BE2C (cell line): ENCODE data around the gene CRIM1.

Experiments
- DNase-seq: peaks from one replicate; pipeline ENCODE4 v3.0.0-alpha.2; 2020
- H3K27me3 ChIP-seq: fragments of 250-450 bp; sonication (Bioruptor Pico); 2 replicates; pipeline ENCODE4 v1.5.1; 2020; ENCODE audit warnings: mild to moderate bottlenecking
- H3K36me3 ChIP-seq: fragments of 250-450 bp; sonication (Bioruptor Pico); 2 replicates; pipeline ENCODE4 v1.5.1; 2020; ENCODE audit warnings: mild to moderate bottlenecking
- H3K4me1 ChIP-seq: fragments of 250-450 bp; sonication (Bioruptor Pico); 2 replicates; pipeline ENCODE4 v1.5.1; 2020
- H3K4me3 ChIP-seq: 2 replicates; pipeline ENCODE4 v1.5.1; 2011; ENCODE audit warnings: low read depth, low read length
- H3K9me3 ChIP-seq: fragments of 250-450 bp; sonication (Bioruptor Pico); 2 replicates; pipeline ENCODE4 v1.5.1; 2020
- TF ChIP-seq, protein P1 (sequence below): IDR thresholded peaks from 2 replicates; pipeline ENCODE4 v1.5.1; 2012; ENCODE audit warnings: mild to moderate bottlenecking, low read depth, low read length

CRIM1 gene

GRCh38 chr2:36348721-36349120 is 6.9 kb upstream of the CRIM1 start:
- DNase-seq, result no peak
- no peak overlapping the region for H3K4me3 ChIP-seq
- no peaks in the 10 kb centered on the region for H3K36me3 ChIP-seq
- H3K9me3 ChIP-seq, result no peaks in the 10 kb centered on the region
- H3K27me3 ChIP-seq, result peaks cover 4% of the 10 kb centered on the region; the same call in 1 of the 2 replicates
- TF ChIP-seq, protein P1, sequence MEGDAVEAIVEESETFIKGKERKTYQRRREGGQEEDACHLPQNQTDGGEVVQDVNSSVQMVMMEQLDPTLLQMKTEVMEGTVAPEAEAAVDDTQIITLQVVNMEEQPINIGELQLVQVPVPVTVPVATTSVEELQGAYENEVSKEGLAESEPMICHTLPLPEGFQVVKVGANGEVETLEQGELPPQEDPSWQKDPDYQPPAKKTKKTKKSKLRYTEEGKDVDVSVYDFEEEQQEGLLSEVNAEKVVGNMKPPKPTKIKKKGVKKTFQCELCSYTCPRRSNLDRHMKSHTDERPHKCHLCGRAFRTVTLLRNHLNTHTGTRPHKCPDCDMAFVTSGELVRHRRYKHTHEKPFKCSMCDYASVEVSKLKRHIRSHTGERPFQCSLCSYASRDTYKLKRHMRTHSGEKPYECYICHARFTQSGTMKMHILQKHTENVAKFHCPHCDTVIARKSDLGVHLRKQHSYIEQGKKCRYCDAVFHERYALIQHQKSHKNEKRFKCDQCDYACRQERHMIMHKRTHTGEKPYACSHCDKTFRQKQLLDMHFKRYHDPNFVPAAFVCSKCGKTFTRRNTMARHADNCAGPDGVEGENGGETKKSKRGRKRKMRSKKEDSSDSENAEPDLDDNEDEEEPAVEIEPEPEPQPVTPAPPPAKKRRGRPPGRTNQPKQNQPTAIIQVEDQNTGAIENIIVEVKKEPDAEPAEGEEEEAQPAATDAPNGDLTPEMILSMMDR, result no peak
- no peaks in the 10 kb centered on the region for H3K4me1 ChIP-seq

DNA sequence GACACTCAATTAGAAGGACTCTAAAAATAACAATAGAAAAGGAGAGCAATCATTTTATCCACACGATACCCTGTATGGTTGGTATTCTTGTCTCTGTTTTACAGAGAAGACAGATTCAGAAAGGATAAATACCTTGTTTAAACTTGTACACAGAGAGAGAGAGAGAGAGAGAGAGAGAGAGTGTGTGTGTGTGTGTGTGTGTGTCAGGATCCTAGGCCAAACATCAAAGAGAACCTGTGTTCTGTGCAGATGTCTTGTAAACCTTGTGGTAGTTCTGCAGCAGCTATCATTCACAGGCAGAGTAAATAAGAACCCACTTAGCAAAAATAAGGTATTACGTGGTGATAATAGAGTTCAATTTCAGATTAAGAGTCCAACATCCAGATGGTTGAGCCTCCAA is 4.3 kb upstream of the CRIM1 start:
- no peak for DNase-seq
- Histone ChIP-seq H3K27me3 (peaks cover 27% of the 10 kb centered on the region), H3K4me1 (no peaks in the 10 kb centered on the region), H3K4me3 (no peak overlapping the region), H3K36me3 (no peaks in the 10 kb centered on the region), H3K9me3 (no peaks in the 10 kb centered on the region)
- TF ChIP-seq, protein P1, result no peak

- H3K4me3 ChIP-seq, result no peak overlapping the region
- no peaks in the 10 kb centered on the region for H3K9me3 ChIP-seq
- H3K36me3 ChIP-seq, result no peaks in the 10 kb centered on the region
- TF ChIP-seq, protein P1, result peak; percentile 56
- DNase-seq, result peak; percentile 11
- no peaks in the 10 kb centered on the region for H3K4me1 ChIP-seq
- H3K27me3 ChIP-seq, result peaks cover 32% of the 10 kb centered on the region
Observed at GRCh38 chr2:36351736-36352349, 3.7 kb upstream of the CRIM1 start.

- Histone ChIP-seq H3K36me3 (no peaks in the 10 kb centered on the region), H3K9me3 (no peaks in the 10 kb centered on the region), H3K4me1 (no peaks in the 10 kb centered on the region), H3K4me3 (no peak overlapping the region), H3K27me3 (peaks cover 41% of the 10 kb centered on the region)
- TF ChIP-seq, protein P1, result no peak
- no peak for DNase-seq
Observed at GRCh38 chr2:36352701-36353100, 2.9 kb upstream of the CRIM1 start.

DNA sequence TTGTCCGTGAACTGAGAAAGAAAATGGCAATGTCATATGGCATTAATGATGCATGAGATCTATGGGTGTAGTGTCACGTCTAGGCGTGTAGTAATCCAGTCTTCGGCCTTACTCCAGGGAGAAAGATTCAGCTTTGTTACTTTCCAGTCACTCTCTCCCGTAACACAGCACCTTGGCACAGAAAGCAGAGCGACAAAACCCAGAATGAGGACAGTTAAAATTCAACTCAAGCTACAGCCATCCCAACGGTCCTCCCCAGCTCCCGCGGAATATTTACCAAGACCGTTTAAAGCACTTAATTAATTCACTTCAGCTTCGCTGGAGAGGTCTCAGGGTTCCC is 797 bp upstream of the CRIM1 start:
- TF ChIP-seq, protein P1, result no peak
- Histone ChIP-seq H3K4me3 (no peak overlapping the region), H3K27me3 (peaks cover 55% of the 10 kb centered on the region), H3K4me1 (no peaks in the 10 kb centered on the region), H3K9me3 (no peaks in the 10 kb centered on the region), H3K36me3 (no peaks in the 10 kb centered on the region)
- no peak for DNase-seq

GRCh38 chr2:36355890-36356297 is 316 bp downstream of the CRIM1 start:
- Histone ChIP-seq H3K4me3 (peak overlapping the region; percentile 33), H3K4me1 (no peaks in the 10 kb centered on the region), H3K36me3 (no peaks in the 10 kb centered on the region), H3K9me3 (no peaks in the 10 kb centered on the region), H3K27me3 (peaks cover 62% of the 10 kb centered on the region)
- no peak for DNase-seq
- TF ChIP-seq, protein P1, result no peak
